Prostate gland (tissue), 2 donors: Measurements from ENCODE around the gene VAMP4.

Experiments used
- CTCF ChIP-seq, 4 experiments: fragments of 200-600 bp in 2 of 4; fragments of 450-650 bp in 2 of 4; sonication (generic) in 2 of 4; IDR thresholded peaks; 1 replicate in 3 of 4; 2 replicates in 1 of 4; pipeline ENCODE4 v1.5.1; 2016 to 2019; ENCODE audit warnings: antibody characterized with exemption in 4 of 4, mild to moderate bottlenecking in 2 of 4, moderate library complexity in 2 of 4
- POLR2A ChIP-seq: fragments of 450-650 bp; IDR thresholded peaks from one replicate; pipeline ENCODE4 v1.6.1; 2016; ENCODE audit warnings: antibody characterized with exemption, mild to moderate bottlenecking
- POLR2AphosphoS5 ChIP-seq: sonication (generic); formaldehyde crosslinking; IDR thresholded peaks from one replicate; pipeline ENCODE4 v1.6.1; 2017; ENCODE audit warnings: antibody characterized with exemption

- TF ChIP-seq CTCF (IDR thresholded peaks at IDR 0.05) (no peak), POLR2A (no peak), POLR2AphosphoS5 (no peak)
These were observed 25.2 kb downstream of the VAMP4 start for GRCh38 chr1:171716616-171717015.
